HUES6 (cell line): ENCODE measurements around the gene IRF2.

Experiments
- H3K27ac ChIP-seq: 2 replicates; pipeline ENCODE4 v1.7.0; 2013; ENCODE audit warnings: low read depth, mild to moderate bottlenecking, low read length, inconsistent platforms
- H3K27me3 ChIP-seq: 2 replicates; pipeline ENCODE4 v1.6.1; 2013; ENCODE audit warnings: low read length; ENCODE audit not compliant: control insufficient read depth, insufficient read depth
- H3K36me3 ChIP-seq: 2 replicates; pipeline ENCODE4 v1.6.1; 2013; ENCODE audit warnings: low read length; ENCODE audit not compliant: control insufficient read depth, insufficient read depth
- H3K4me1 ChIP-seq: 2 replicates; pipeline ENCODE4 v1.6.1; 2013; ENCODE audit warnings: low read length; ENCODE audit not compliant: control insufficient read depth, insufficient read depth
- H3K4me3 ChIP-seq: 2 replicates; pipeline ENCODE4 v1.5.1; 2013; ENCODE audit warnings: low read depth, low read length
- H3K9ac ChIP-seq: one replicate; pipeline ENCODE4 v1.6.1; 2013; ENCODE audit warnings: mild to moderate bottlenecking, low read length
- H3K9me3 ChIP-seq: 2 replicates; pipeline ENCODE4 v1.6.1; 2013; ENCODE audit warnings: low read depth, low read length; ENCODE audit not compliant: control insufficient read depth, insufficient read depth

IRF2 gene

GRCh38 chr4:184474263-184475095, at the start of gene IRF2:
TSS of gene IRF2 (minus strand) at chr4:184474550. CDS start at chr4:184429064, 45,486 bp downstream.
- H3K27me3 ChIP-seq, result no peaks in the 10 kb centered on the region
- H3K9ac ChIP-seq, result peak within 1 kb of the TSS; percentile 89
- no peaks in the 10 kb centered on the region for H3K36me3 ChIP-seq
- peak within 1 kb of the TSS; percentile 80 for H3K4me3 ChIP-seq
- H3K4me1 ChIP-seq, result peaks cover 23% of the 10 kb centered on the region
- peak within 1 kb of the TSS; percentile 49; the same call in 1 of the 2 replicates for H3K27ac ChIP-seq
- no peaks in the 10 kb centered on the region for H3K9me3 ChIP-seq

GRCh38 chr4:184515606-184516005, 41.3 kb upstream of the IRF2 start:
- Histone ChIP-seq H3K9me3 (peaks cover 8% of the 10 kb centered on the region), H3K4me1 (peaks cover 17% of the 10 kb centered on the region)

GRCh38 chr4:184514121-184514988, 40.0 kb upstream of the IRF2 start:
- Histone ChIP-seq H3K27ac (no peak overlapping the region), H3K9ac (no peak overlapping the region), H3K4me3 (no peak overlapping the region), H3K27me3 (no peaks in the 10 kb centered on the region), H3K4me1 (peaks cover 17% of the 10 kb centered on the region), H3K9me3 (peaks cover 14% of the 10 kb centered on the region), H3K36me3 (no peaks in the 10 kb centered on the region)

More at GRCh38 chr4:184515606-184516005, 41.3 kb upstream of the IRF2 start:
- Histone ChIP-seq H3K4me3 (no peak overlapping the region), H3K9ac (no peak overlapping the region), H3K27me3 (no peaks in the 10 kb centered on the region), H3K36me3 (no peaks in the 10 kb centered on the region), H3K27ac (no peak overlapping the region)

- no peaks in the 10 kb centered on the region for H3K27me3 ChIP-seq
- H3K4me1 ChIP-seq, result peaks cover 17% of the 10 kb centered on the region
- no peak overlapping the region for H3K9ac ChIP-seq
- H3K4me3 ChIP-seq, result no peak overlapping the region
- H3K36me3 ChIP-seq, result no peaks in the 10 kb centered on the region
- peaks cover 12% of the 10 kb centered on the region for H3K9me3 ChIP-seq
- H3K27ac ChIP-seq, result no peak overlapping the region
Measured at GRCh38 chr4:184513802-184514120, 39.4 kb upstream of the IRF2 start.

- H3K27me3 ChIP-seq, result no peaks in the 10 kb centered on the region
- H3K9ac ChIP-seq, result no peak overlapping the region
- no peaks in the 10 kb centered on the region for H3K36me3 ChIP-seq
- H3K9me3 ChIP-seq, result peaks cover 6% of the 10 kb centered on the region; the same call in 1 of the 2 replicates
- no peak overlapping the region for H3K4me3 ChIP-seq
- peaks cover 17% of the 10 kb centered on the region for H3K4me1 ChIP-seq
- H3K27ac ChIP-seq, result no peak overlapping the region
Measured at GRCh38 chr4:184511156-184511555, 36.8 kb upstream of the IRF2 start.

GRCh38 chr4:184510401-184510800, 36.1 kb upstream of the IRF2 start:
- Histone ChIP-seq H3K4me1 (peaks cover 17% of the 10 kb centered on the region), H3K9ac (no peak overlapping the region), H3K27ac (no peak overlapping the region), H3K36me3 (no peaks in the 10 kb centered on the region), H3K27me3 (no peaks in the 10 kb centered on the region), H3K4me3 (no peak overlapping the region), H3K9me3 (peaks cover 6% of the 10 kb centered on the region; the same call in 1 of the 2 replicates)

GRCh38 chr4:184506527-184507121, 32.3 kb upstream of the IRF2 start:
- no peak overlapping the region for H3K9ac ChIP-seq
- H3K27ac ChIP-seq, result no peak overlapping the region
- peaks cover 6% of the 10 kb centered on the region; the same call in 1 of the 2 replicates for H3K9me3 ChIP-seq
- H3K36me3 ChIP-seq, result no peaks in the 10 kb centered on the region
- H3K27me3 ChIP-seq, result no peaks in the 10 kb centered on the region
- no peak overlapping the region for H3K4me3 ChIP-seq
- H3K4me1 ChIP-seq, result no peaks in the 10 kb centered on the region; the same call in 1 of the 2 replicates

- H3K9me3 ChIP-seq, result peaks cover 5% of the 10 kb centered on the region; the same call in 1 of the 2 replicates
- H3K27ac ChIP-seq, result no peak overlapping the region
- H3K9ac ChIP-seq, result no peak overlapping the region
- no peaks in the 10 kb centered on the region for H3K4me1 ChIP-seq
- no peak overlapping the region for H3K4me3 ChIP-seq
- no peaks in the 10 kb centered on the region for H3K36me3 ChIP-seq
- no peaks in the 10 kb centered on the region for H3K27me3 ChIP-seq
Measured at GRCh38 chr4:184504385-184504784, 30.0 kb upstream of the IRF2 start.

- Histone ChIP-seq H3K9ac (no peak overlapping the region), H3K4me1 (no peaks in the 10 kb centered on the region), H3K36me3 (no peaks in the 10 kb centered on the region), H3K4me3 (no peak overlapping the region), H3K27me3 (no peaks in the 10 kb centered on the region), H3K27ac (no peak overlapping the region), H3K9me3 (peaks cover 10% of the 10 kb centered on the region; the same call in 1 of the 2 replicates)
Measured at GRCh38 chr4:184503869-184504300, 29.5 kb upstream of the IRF2 start.

- no peaks in the 10 kb centered on the region for H3K36me3 ChIP-seq
- no peak overlapping the region for H3K9ac ChIP-seq
- H3K27ac ChIP-seq, result no peak overlapping the region
- no peaks in the 10 kb centered on the region for H3K27me3 ChIP-seq
- H3K9me3 ChIP-seq, result peaks cover 10% of the 10 kb centered on the region; the same call in 1 of the 2 replicates
- no peak overlapping the region for H3K4me3 ChIP-seq
- H3K4me1 ChIP-seq, result no peaks in the 10 kb centered on the region
Measured at GRCh38 chr4:184500748-184501589, 26.6 kb upstream of the IRF2 start.
